SU-DHL-6 (cell line): ENCODE results near the gene CPNE4.

Source experiments
- CTCF ChIP-seq: fragments of 200-600 bp; sonication (generic); IDR thresholded peaks from one replicate; pipeline ENCODE4 v1.5.1; 2017; ENCODE audit warnings: antibody characterized with exemption, mild to moderate bottlenecking, low read length, moderate library complexity; ENCODE audit not compliant: insufficient read depth, poor library complexity, severe bottlenecking
- EZH2phosphoT487 ChIP-seq: fragments of 200-600 bp; sonication (generic), shearing (Covaris generic); conservative IDR thresholded peaks from 2 replicates; pipeline ENCODE4 v1.6.1; 2018; ENCODE audit warnings: mild to moderate bottlenecking, antibody characterized with exemption, low read length, moderate library complexity, mixed read lengths

GRCh38 chr3:131723343-131723742 lies 311.5 kb downstream of the CPNE4 start:
- no peak for TF ChIP-seq CTCF
- no peak for TF ChIP-seq EZH2phosphoT487
